SK-N-SH treated with all-trans-retinoic acid at 6 μM for 48 hours (cell line): ENCODE data around the gene VSTM4.

Experiments
- ISL1 ChIP-seq: fragments of 250-450 bp; sonication (Bioruptor Pico); IDR thresholded peaks from 2 replicates; pipeline ENCODE4 v2.1.2; 2022; ENCODE audit warnings: mild to moderate bottlenecking, moderate library complexity
- PPARA ChIP-seq: fragments of 250-450 bp; sonication (Bioruptor Pico); IDR thresholded peaks from 2 replicates; pipeline ENCODE4 v1.5.0; 2020; ENCODE audit warnings: mild to moderate bottlenecking, borderline replicate concordance
- RARB ChIP-seq: fragments of 250-450 bp; sonication (Bioruptor Pico); IDR thresholded peaks from 2 replicates; pipeline ENCODE4 v1.8.0; 2021; ENCODE audit warnings: mild to moderate bottlenecking, moderate library complexity
- ZFP3 ChIP-seq: fragments of 250-450 bp; sonication (Bioruptor Pico); IDR thresholded peaks from 2 replicates; pipeline ENCODE4 v1.5.0; 2020; ENCODE audit warnings: mild to moderate bottlenecking, moderate library complexity

GRCh38 chr10:49080071-49080470 is 35.3 kb downstream of the VSTM4 start:
- no peak for TF ChIP-seq PPARA
- no peak for TF ChIP-seq ISL1 (CRISPR knock-in tag)
- TF ChIP-seq ZFP3 (CRISPR knock-in tag): no peak
- no peak for TF ChIP-seq RARB (CRISPR knock-in tag)
